OCI-LY3 (cell line): ENCODE results near the gene ADAMTS7.
"Not testable (repeated sequence)": the region's sequence is repeated elsewhere in the genome, so short reads cannot be mapped to it uniquely, and the experiment has no call there.

Source experiments
- H2AFZ ChIP-seq: fragments of 200-600, 300-600 bp; shearing (Covaris generic); 2 replicates; pipeline ENCODE4 v1.6.0; 2014; ENCODE audit warnings: antibody characterized with exemption, low read depth, low read length
- H3K27ac ChIP-seq: fragments of 200-600, 300-600 bp; sonication (generic); 2 replicates; pipeline ENCODE4 v1.5.1; 2014; ENCODE audit warnings: mild to moderate bottlenecking, low read length, moderate library complexity, mixed read lengths
- H3K27me3 ChIP-seq: fragments of 200-600, 300-600 bp; sonication (generic); 2 replicates; pipeline ENCODE4 v1.6.1; 2014; ENCODE audit warnings: low read depth, low read length, mixed read lengths
- H3K36me3 ChIP-seq: fragments of 200-600, 300-600 bp; sonication (generic); replicated peaks from 2 replicates; pipeline ENCODE3; 2014; ENCODE audit warnings: low read depth, low read length, mixed read lengths
- H3K4me1 ChIP-seq: fragments of 300-600, 200-600 bp; sonication (generic); 2 replicates; pipeline ENCODE4 v1.6.1; 2014; ENCODE audit warnings: low read length, mixed read lengths
- H3K4me2 ChIP-seq: fragments of 200-600, 300-600 bp; sonication (generic); 2 replicates; pipeline ENCODE4 v1.6.1; 2014; ENCODE audit warnings: low read length, mixed read lengths
- H3K4me3 ChIP-seq: fragments of 300-600, 200-600 bp; sonication (generic); 2 replicates; pipeline ENCODE4 v1.5.1; 2014; ENCODE audit warnings: antibody characterized with exemption, mild to moderate bottlenecking, low read length, moderate library complexity
- H3K79me2 ChIP-seq: fragments of 300-600, 200-600 bp; shearing (Covaris generic); 2 replicates; pipeline ENCODE4 v1.6.1; 2014; ENCODE audit warnings: mild to moderate bottlenecking, low read length, mixed read lengths
- H3K9ac ChIP-seq: fragments of 300-600, 200-600 bp; shearing (Covaris generic); 2 replicates; pipeline ENCODE4 v1.6.0; 2014; ENCODE audit warnings: mild to moderate bottlenecking, low read length, moderate library complexity
- H3K9me3 ChIP-seq: fragments of 200-600, 300-600 bp; shearing (Covaris generic); 2 replicates; pipeline ENCODE4 v1.6.1; 2014; ENCODE audit warnings: low read length, mixed read lengths; ENCODE audit not compliant: insufficient read depth
- H4K20me1 ChIP-seq: fragments of 200-600, 300-600 bp; sonication (generic); 2 replicates; pipeline ENCODE4 v1.6.1; 2016; ENCODE audit warnings: low read length, mixed read lengths; ENCODE audit not compliant: insufficient read depth
- EZH2phosphoT487 ChIP-seq: fragments of 200-600 bp; shearing (Covaris generic); IDR thresholded peaks from 2 replicates; pipeline ENCODE4 v1.6.1; 2018; ENCODE audit warnings: antibody characterized with exemption, mixed run types, low read depth
- TF ChIP-seq, protein P1 (sequence below): fragments of 200-600, 300-600 bp; sonication (generic); IDR thresholded peaks from 2 replicates; pipeline ENCODE4 v1.5.1; 2014; ENCODE audit warnings: antibody characterized with exemption, low read length, low read depth

The ADAMTS7 gene

DNA sequence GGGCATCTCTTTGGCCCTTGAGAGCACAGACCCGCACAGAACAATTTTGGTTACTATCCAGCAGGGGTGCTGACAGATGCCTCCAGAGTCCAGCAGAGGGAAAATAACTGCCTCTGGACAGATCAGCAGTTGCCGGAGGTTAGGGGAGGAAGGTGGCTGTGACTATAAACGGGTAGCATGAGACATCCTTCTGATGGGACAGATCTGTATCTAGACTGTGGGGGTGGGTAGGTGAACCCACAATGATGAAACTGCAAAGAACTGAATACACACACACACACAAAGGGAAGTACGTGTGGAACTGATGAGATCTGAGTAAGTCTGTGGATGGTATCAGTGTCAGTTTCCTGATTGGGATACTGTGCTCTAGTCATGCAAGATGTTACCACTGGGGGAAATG lies 21.2 kb downstream of the ADAMTS7 start:
- TF ChIP-seq, protein P1, sequence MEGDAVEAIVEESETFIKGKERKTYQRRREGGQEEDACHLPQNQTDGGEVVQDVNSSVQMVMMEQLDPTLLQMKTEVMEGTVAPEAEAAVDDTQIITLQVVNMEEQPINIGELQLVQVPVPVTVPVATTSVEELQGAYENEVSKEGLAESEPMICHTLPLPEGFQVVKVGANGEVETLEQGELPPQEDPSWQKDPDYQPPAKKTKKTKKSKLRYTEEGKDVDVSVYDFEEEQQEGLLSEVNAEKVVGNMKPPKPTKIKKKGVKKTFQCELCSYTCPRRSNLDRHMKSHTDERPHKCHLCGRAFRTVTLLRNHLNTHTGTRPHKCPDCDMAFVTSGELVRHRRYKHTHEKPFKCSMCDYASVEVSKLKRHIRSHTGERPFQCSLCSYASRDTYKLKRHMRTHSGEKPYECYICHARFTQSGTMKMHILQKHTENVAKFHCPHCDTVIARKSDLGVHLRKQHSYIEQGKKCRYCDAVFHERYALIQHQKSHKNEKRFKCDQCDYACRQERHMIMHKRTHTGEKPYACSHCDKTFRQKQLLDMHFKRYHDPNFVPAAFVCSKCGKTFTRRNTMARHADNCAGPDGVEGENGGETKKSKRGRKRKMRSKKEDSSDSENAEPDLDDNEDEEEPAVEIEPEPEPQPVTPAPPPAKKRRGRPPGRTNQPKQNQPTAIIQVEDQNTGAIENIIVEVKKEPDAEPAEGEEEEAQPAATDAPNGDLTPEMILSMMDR, result no peak
- no peak for TF ChIP-seq EZH2phosphoT487
- no peaks in the 10 kb centered on the region for H3K9me3 ChIP-seq
- no peak overlapping the region for H3K27ac ChIP-seq
- no peaks in the 10 kb centered on the region for H3K4me1 ChIP-seq
- no peaks in the 10 kb centered on the region for H4K20me1 ChIP-seq
- H3K79me2 ChIP-seq, result no peaks in the 10 kb centered on the region
- H3K4me3 ChIP-seq, result no peak overlapping the region
- H2AFZ ChIP-seq, result no peak overlapping the region
- no peaks in the 10 kb centered on the region for H3K36me3 ChIP-seq
- H3K27me3 ChIP-seq, result peaks cover 8% of the 10 kb centered on the region
- H3K9ac ChIP-seq, result no peak overlapping the region
- H3K4me2 ChIP-seq, result no peak overlapping the region

- no peaks in the 10 kb centered on the region for H3K79me2 ChIP-seq
- H3K9me3 ChIP-seq, result no peaks in the 10 kb centered on the region
- no peaks in the 10 kb centered on the region for H4K20me1 ChIP-seq
- H3K4me3 ChIP-seq, result no peak overlapping the region
- no peak overlapping the region for H3K9ac ChIP-seq
- peaks cover 8% of the 10 kb centered on the region for H3K27me3 ChIP-seq
- no peak overlapping the region for H3K4me2 ChIP-seq
- H3K27ac ChIP-seq, result no peak overlapping the region
- H3K36me3 ChIP-seq, result no peaks in the 10 kb centered on the region
- TF ChIP-seq EZH2phosphoT487, result no peak
- TF ChIP-seq, protein P1, result no peak
- H2AFZ ChIP-seq, result no peak overlapping the region
- H3K4me1 ChIP-seq, result no peaks in the 10 kb centered on the region
Observed at GRCh38 chr15:78789615-78790014, 21.6 kb downstream of the ADAMTS7 start.

DNA sequence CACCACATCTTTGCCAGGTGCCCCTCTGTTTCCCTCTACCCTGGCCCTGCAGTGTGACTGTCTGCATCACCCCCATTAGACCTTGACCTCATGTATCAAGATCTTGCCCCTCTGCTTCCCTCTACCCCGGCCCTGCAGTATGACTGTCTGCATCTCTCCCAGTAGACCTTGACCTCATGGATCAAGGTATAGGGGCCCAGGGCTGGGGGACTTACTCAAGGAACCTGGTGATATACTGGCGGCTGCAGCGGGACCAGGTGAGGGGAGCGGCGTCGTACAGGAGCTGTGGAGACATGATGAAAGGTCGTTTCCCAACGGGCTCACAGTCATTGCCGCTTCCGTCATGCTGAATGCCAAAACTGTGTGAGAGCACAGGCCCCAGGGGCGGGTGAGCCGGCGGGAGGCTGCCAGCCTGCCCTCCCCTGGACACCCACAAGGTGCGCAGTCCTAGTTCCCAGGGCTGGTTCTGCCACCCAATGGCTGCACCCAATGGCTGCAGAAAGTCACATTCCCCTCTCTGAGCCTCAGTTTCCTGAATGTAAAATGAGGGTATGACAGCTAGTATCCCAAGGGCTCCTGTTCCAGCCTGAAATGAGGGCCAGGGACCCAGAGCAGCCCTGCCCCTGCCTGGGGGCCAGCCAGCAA lies 23.1 kb downstream of the ADAMTS7 start:
- H3K9me3 ChIP-seq, result no peaks in the 10 kb centered on the region
- no peak overlapping the region for H3K27ac ChIP-seq
- no peak overlapping the region for H2AFZ ChIP-seq
- no peaks in the 10 kb centered on the region for H3K4me1 ChIP-seq
- no peaks in the 10 kb centered on the region for H4K20me1 ChIP-seq
- no peak overlapping the region for H3K9ac ChIP-seq
- H3K4me3 ChIP-seq, result no peak overlapping the region
- H3K79me2 ChIP-seq, result no peaks in the 10 kb centered on the region
- H3K36me3 ChIP-seq, result no peaks in the 10 kb centered on the region
- TF ChIP-seq EZH2phosphoT487, result no peak
- TF ChIP-seq, protein P1, result no peak
- H3K27me3 ChIP-seq, result peaks cover 8% of the 10 kb centered on the region
- H3K4me2 ChIP-seq, result no peak overlapping the region

- not testable (repeated sequence) for H3K36me3 ChIP-seq, H3K27ac ChIP-seq, H2AFZ ChIP-seq, H3K4me3 ChIP-seq, H3K79me2 ChIP-seq, H3K4me2 ChIP-seq, H3K4me1 ChIP-seq, H3K9me3 ChIP-seq, H4K20me1 ChIP-seq, H3K27me3 ChIP-seq, H3K9ac ChIP-seq
Observed at GRCh38 chr15:78782402-78782801, 28.9 kb downstream of the ADAMTS7 start.

DNA sequence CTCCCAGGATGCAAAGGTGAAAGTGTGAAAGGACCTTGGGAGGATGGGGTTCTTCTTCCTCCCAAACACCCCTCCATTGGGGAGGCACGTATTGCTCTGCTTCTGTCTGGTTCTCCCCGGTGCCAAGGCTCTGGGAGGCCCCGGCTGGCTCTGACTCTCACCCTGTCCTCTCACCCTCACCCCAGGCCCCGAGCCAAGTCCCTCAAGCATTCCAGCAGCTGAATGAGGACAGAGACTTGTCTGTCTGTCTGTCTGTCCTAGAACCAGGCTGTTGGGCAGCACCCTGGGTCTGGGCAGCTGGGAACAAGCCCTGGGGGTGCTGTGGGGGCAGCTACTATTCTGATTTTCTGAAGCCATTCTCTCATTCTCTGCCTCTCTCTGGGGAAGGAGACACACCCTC lies 29.9 kb downstream of the ADAMTS7 start:
- H3K79me2 ChIP-seq, H3K4me1 ChIP-seq, H3K9ac ChIP-seq: not testable (repeated sequence)

DNA sequence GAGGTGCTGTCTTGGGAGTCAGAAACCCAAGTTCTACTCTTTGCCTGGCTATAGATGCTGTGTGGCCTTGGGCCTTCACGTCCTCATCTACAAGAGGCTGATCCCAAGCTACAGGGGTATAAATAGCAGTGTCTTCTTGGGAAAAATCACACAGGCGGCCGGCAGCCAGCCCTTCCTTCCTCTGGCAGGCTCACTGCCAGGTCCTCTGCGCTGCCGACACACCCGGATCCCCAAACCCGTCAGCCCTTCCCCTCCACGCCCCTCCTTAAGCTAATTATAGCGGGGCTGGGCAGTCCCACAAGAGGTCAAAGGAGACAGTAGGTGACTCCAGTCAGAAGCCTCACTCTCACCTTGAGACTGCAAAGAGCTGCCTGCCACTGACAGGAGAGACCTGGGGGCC lies 31.3 kb downstream of the ADAMTS7 start:
- H3K9me3 ChIP-seq, result not testable (repeated sequence)

More for the DNA sequence above, 29.9 kb downstream of the ADAMTS7 start:
- H3K9me3 ChIP-seq, H3K27me3 ChIP-seq, H4K20me1 ChIP-seq, H3K36me3 ChIP-seq, H3K4me2 ChIP-seq, H3K4me3 ChIP-seq, H2AFZ ChIP-seq, H3K27ac ChIP-seq: not testable (repeated sequence)

DNA sequence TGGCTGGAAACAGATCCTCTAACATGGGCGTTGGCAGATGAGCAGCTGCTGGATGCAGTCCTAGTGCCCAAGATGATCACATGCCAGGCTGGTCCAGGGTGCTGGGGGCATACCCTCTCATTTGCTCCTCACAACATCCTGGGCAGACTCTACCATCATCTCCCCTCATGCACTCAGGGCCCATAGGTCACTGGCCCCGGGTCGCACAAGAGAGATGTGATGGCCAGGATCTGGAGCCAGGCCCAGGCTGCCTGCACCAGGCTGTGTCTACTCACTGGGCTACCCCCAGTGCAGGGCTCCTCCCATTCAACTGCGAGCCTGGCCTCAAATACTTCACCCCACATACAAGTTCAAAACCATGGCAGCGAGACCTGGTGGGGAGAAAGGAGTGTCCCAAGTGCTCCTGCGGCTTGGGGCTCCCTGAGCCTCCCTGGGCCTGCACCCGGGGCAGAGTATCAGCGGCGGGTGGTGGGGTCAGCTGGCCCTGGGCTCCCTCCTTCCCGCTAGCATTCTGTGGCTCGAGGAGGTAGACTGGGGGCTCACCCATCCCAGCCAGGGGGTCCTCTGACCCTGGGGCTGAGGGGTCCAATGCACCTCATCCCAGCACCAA lies 32.0 kb downstream of the ADAMTS7 start:
- not testable (repeated sequence) for H3K4me2 ChIP-seq, H3K79me2 ChIP-seq

More for the DNA sequence above, 31.3 kb downstream of the ADAMTS7 start:
- not testable (repeated sequence) for H3K27ac ChIP-seq, H3K9ac ChIP-seq, H2AFZ ChIP-seq, H4K20me1 ChIP-seq, H3K79me2 ChIP-seq, H3K4me1 ChIP-seq, H3K4me3 ChIP-seq, H3K4me2 ChIP-seq, H3K27me3 ChIP-seq, H3K36me3 ChIP-seq

More for the DNA sequence above, 32.0 kb downstream of the ADAMTS7 start:
- not testable (repeated sequence) for H3K4me3 ChIP-seq, H3K27me3 ChIP-seq, H3K9me3 ChIP-seq, H4K20me1 ChIP-seq, H3K4me1 ChIP-seq, H2AFZ ChIP-seq, H3K9ac ChIP-seq, H3K27ac ChIP-seq, H3K36me3 ChIP-seq
